Retina (tissue), 1 donor: ENCODE data around the gene ESRRA.
A peak's percentile ranks its signal among the peaks of the same experiment; 100 is the strongest.

Source experiments
- DNase-seq: peaks from one replicate; pipeline ENCODE4 v3.0.0-alpha.2; 2016

The ESRRA gene

DNA sequence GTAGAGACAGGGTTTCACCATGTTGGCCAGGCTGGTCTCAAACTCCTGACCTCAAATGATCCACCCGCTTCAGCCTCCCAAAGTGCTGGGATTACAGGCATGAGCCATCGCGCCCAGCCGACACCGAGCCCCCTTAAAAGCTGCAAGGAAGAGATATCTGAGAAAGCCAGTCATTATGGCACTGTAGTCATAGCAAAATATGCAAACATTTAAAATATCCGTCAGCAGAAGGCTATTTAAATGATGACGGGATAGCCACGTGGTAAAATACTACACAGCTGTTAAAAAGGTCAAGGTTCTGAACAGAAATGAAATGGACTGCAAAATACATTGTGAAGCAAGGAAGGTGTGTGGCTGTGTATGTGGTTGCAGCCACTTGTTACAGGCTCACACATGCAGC, 28.2 kb downstream of the ESRRA start:
- no peak for DNase-seq

DNA sequence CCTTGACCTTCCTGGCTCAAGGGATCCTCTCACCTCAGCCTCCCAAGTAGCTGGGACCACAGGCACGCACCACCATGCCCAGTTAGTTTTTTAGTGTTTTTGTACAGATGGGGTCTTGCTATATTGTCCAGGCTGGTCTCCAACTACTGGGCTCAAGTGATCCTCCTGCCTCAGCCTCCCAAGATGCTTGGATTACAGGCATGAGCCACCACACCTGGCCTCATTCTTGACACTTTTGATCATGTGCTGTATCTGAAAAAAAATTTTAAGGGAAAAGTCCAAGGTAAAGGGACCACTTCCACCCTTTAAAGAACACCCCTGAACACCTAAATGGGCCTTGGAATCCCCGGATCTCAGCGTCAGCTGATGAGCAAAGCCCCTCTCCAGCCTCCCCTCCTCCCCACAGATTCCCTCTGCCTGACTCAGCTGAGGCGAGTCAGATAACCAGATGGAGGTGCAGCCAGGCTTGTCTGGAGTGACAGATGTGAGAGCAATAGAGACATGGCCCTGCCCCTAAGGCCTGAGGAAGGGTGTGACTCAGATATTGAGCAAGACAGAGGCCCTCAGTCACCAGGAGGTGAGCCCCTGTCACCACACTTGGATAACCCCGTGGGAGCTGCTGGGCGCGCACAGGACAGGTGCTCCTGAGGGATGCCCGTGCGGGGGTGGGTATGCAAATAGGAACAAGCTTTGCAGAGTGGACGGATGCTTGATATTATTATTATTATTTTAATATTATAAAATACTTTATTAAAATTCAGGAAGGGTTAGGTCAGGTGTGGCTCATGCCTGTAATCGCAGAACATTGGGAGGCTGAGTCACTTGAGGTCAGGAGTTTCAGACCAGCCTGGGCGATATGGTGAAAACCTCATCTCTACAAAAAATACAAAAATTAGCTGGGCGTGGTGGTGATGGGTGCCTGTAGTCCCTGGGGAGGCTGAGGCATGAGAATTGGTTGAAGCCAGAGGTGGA, 29.7 kb downstream of the ESRRA start:
- DNase-seq: peak; percentile 48

DNA sequence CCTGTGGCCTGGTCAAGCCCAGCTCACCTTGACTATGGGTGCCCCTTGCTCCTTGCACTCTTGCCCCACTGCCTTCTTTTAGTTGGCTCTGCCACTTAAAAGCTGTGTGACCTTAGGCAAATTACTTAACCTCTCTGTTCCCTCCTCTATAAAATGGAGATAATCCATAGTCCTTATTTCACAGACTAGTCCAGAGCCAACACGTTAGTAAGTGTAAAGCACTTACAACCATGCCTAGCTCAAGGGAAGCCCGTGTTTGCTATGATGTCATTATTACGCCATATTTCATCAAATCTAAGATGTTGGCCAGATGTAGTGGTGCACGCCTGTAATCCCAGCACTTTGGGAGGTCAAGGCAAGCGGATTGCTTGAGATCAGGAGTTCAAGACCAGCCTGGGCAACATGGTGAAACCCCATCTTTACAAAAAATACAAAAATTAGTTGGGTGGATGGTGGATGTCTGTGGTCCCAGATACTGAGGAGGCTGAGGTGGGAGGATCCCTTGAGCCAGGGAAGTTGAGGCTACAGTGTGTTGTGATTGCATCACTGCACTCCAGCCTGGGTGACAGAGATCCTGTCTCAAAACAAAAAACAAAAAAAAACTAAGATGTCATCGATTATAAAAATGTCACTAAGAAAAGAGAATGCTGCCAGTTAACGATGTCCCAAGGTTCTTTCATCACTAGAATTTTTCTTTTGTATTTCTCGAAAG, 32.4 kb downstream of the ESRRA start:
- no peak for DNase-seq

DNA sequence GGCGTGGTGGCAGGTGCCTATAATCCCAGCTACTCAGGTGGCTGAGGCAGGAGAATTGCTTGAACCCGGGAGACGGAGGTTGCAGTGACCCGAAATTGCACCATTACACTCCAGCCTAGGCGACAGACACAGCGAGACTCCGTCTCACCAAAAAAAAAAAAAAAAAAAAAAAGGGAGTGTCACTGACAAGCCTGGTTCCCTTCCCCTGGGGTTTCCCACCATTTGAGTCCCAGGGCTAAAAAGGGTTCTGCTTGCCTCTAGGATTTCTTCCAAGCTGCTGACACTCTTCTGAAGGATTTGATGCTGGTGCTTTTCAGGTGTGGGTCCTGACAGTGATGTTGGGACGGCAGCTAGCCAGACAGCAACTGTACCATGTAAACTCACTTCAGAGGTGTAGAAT, 33.4 kb downstream of the ESRRA start:
- no peak for DNase-seq

DNA sequence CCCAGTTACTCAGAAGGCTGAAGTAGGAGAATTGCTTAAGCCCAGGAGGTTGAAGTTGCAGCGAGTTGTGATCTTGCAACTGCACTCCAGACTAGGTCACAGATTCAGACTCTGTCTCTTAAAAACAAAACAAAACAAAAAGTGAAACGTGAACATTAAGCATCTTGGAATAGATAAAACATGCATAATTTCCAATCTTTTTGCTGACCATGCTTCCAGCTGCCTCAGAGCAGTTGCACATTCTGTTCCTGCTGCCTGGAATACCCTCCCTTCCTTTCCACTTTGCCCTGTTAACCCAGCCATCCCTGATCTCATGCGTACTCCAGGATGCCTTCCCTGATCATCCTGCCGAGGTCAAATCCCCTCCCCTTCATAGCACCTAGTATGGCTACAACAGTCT, 34.0 kb downstream of the ESRRA start:
- no peak for DNase-seq

DNA sequence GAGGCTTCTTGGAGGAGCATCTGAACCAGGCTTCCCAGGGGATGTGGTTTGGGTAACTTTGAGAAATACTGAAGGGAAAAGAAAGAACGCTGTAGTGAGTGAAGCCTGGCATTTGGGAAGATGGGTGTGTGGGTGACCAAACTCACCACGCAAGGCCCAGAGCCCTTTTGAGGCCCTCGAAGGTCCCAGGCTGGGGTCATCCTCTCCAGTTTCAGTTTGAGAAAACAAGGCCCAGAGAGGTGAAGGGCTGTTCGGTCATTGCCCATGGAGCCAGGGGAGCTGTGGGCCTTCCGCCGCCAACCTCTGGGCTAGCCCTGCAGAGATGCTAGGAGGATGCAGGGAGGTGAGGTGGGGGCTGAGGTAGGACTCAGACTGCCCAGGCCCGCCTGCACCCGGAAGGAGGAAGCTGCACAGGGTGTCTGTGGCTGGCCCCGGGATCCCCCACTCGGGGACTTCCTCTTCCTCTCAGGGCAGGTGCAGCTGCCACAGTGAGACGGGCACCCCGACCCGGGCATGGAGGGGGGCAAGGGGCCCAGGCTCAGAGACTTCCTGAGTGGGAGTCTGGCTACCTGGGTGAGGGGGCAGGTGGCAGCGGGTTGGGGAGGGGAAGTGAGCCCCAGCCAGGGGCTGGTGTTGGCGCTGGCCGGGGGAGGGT, 34.6 kb downstream of the ESRRA start, which contains the start of gene CCDC88B:
Gene CCDC88B (plus strand): TSS at position 451 of the 655 bp plus-strand sequence. CDS start 63 bp downstream, at position 514.
- no peak for DNase-seq

DNA sequence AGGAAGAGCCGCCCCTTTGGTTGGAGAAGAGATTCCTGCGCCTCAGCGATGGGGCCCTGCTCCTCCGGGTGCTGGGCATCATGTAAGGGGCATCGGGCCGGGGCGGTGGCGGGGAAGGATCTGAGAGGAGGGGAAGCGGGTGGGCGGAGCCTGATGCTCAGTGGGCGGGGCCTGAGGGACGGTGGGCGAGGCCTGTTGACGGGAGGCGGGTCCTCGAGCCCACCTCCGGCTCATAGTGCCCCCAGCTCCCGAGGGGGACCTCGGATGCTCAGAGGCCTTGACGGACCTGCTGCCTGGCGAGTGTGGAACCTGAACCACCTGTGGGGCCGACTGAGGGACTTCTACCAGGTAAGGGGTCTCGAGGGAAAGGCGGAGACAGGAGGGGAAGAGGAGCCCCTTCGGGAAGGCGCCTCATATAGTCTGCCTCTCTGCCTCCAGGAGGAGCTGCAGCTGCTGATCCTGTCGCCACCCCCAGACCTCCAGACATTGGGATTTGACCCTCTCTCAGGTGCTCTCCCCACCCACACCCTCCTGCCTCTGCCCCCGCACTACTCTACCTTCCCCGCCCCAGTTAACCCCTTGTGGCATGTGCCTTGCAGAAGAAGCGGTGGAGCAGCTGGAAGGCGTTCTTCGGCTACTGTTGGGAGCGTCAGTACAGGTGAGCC, 35.5 kb downstream of the ESRRA start:
- DNase-seq: peak; percentile 53

DNA sequence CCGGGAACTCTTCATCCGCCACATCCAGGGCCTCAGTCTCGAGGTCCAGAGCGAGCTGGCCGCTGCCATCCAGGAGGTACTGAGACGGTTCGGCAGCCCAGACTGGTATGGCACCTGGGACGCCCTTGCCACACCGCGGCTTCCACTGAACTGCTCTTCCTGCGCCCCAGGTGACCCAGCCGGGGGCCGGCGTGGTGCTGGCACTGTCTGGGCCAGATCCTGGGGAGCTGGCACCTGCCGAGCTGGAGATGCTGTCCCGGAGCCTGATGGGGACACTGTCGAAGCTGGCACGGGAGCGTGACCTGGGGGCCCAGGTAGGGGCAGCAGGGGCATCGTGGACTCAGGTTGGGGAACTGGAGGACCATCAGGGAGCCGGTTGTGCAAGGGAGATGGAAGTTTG, 36.1 kb downstream of the ESRRA start:
- no peak for DNase-seq

DNA sequence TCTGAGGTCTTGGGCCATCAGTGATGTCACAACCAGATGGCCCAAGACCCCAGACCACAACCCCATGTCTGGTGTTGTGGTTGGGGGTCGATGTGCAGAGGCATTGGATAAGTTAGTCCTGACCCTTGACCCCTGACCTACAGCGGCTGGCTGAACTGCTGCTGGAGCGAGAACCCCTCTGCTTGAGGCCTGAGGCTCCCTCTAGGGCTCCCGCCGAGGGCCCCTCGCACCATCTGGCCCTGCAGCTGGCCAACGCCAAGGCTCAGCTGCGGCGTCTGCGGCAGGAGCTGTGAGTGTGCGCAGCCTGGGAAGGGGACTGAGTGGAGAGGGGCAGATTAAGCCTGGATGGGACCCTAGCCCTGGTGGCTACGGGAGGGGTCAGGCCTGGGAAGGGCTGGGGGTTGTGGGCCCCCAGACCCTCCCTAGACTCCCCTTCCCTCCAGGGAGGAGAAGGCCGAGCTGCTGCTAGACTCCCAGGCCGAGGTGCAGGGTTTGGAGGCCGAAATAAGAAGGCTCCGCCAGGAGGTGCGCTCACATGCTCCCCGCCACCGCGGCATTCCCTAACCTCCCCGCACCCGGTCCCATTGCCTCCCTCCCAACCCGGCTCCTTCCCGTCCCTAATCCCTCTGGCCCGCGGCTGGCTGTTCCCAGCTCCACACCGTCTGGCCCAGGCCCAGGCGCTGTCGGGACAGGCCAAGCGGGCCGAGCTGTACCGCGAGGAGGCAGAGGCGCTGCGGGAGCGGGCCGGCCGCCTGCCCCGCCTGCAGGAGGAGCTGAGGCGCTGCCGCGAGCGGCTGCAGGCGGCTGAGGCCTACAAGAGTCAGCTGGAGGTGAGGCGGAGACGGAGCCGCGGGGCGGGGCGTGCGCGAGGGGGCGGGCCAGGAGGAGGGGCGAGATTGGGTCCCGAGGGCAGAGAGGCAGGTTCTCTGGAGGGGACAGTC, 36.8 kb downstream of the ESRRA start:
- peak; percentile 81 for DNase-seq

DNA sequence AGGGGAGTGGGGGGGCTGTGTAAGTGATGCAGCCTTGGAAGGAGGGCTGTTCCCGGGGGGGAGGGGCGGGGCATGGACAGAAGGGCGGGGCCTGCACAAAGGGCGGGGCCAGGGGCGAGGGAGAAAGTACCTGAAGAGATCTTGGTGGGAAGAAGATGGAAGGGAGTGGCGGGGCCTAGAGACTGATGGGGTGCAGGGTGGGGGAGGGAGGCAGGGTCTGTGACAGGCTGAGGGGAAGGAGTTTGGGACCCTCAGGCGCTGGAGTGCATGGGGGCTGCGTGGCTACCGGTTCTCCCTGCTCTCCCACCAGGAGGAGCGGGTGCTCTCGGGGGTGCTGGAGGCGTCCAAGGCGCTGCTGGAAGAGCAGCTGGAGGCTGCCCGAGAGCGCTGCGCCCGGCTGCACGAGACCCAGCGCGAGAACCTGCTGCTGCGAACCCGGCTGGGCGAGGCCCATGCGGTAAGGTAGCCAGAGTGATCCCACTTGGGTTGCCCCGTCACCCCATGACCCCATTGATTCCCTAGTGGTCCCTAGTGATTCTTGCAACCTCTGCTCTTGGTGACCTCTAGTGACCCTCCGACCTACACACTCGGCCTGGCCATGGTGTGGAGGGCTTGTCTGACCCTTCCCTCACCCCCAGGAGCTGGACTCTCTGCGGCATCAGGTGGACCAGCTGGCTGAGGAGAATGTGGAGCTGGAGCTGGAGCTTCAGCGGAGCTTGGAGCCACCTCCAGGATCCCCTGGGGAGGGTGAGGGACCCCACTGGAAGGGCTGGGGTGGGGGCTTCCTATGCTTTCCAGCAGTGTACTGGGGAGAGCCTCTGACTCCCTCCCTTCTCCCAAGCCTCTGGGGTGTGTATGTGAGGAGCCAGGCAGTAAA, 37.8 kb downstream of the ESRRA start:
- peak; percentile 15 for DNase-seq

DNA sequence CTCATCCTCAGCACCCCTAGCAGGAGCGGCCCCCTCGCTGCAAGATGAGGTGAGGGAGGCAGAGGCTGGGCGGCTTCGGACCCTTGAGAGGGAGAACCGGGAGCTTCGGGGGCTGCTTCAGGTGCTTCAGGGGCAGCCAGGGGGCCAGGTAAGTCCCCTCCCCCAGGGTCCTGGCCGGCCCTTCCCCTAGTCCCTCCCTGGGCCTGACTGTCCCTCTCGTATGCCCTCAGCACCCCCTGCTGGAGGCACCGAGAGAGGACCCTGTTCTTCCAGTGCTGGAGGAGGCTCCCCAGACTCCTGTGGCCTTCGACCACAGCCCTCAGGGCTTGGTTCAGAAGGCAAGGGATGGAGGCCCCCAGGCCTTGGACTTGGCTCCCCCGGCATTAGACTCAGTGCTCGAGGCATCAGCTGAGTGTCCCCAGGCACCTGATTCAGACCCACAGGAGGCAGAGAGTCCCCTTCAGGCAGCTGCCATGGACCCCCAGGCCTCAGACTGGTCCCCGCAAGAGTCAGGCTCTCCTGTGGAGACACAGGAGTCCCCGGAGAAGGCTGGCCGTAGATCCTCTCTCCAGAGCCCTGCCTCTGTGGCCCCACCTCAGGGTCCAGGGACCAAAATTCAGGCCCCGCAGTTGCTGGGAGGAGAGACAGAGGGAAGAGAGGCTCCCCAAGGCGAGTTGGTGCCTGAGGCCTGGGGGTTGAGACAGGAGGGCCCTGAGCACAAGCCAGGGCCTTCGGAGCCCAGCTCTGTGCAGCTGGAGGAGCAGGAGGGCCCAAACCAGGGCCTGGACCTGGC, 38.6 kb downstream of the ESRRA start:
- DNase-seq: no peak

DNA sequence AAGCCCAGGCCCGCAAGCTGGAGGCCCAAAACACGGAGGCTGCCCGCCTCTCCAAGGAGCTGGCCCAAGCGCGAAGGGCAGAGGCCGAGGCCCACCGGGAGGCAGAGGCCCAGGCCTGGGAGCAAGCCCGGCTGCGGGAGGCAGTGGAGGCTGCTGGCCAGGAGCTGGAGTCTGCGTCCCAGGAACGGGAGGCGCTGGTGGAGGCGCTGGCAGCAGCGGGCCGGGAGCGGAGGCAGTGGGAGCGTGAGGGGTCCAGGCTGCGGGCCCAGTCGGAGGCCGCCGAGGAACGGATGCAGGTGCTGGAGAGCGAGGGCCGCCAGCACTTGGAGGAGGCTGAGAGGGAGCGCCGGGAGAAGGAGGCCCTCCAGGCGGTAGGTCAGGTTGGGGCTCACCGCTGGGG, 39.5 kb downstream of the ESRRA start:
- DNase-seq: no peak

DNA sequence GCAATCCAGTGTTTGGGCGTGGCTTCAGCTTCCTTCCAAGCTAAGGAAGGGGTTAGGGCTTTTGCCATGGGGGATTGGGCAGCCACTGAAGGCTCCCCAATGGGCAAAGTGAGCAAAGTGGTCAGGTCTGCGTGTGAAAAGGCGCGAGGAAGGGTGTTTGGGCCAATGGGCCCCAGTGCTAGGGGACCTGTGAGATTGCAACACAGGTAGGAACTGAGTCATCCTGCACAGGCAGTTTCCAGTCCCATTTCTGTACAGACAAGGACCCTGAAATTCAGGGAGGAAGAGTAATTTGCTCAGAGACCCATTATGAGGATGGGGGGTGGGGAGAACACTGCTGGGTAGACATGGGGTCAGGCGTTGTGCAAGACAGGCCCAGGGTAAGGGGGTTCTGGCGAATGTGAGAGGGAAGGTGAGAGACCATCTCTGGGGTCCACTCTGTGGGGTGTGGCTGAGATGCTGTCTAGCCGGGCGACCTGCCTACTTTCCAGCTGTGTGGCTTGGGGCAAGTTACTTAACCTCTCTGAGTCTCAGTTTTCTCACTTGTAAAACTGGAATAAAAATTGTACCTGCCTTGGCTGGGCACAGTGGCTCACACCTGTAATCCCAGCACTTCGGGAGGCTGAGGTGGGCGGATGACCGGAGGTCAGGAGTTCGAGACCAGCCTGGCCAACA, 42.0 kb downstream of the ESRRA start:
- no peak for DNase-seq

DNA sequence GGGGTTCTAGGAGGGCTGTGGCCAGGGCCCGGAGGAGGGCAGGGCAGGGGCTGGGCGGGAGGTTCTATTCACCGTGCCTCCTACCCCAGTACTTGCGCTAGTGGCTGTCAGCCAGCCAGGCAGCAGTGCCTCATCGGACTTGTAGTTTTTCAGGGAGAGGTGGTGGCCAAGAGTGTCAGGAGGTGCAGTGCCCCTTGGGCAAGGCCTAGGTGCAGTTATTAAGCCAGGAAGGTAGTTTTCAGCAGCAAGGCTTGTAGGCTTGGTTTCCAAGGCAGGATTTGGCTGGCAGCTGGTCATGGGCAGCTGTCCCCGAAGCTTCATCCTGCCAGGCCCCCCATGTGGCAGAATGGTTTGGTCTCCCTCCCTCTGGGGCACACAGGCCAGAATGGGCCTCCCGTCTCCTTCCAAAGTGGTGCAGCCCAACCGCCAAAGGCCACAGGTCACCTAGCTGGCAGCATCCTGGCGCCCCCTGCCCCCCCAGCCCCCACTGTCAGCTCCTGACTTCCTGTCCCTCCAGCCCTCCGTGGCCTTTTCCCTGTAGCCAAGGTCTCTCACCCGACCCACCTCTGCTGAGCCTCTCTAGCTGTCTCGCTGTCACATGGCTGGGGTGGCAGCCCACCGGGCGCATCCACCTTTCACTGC, 43.2 kb downstream of the ESRRA start:
- DNase-seq: no peak

DNA sequence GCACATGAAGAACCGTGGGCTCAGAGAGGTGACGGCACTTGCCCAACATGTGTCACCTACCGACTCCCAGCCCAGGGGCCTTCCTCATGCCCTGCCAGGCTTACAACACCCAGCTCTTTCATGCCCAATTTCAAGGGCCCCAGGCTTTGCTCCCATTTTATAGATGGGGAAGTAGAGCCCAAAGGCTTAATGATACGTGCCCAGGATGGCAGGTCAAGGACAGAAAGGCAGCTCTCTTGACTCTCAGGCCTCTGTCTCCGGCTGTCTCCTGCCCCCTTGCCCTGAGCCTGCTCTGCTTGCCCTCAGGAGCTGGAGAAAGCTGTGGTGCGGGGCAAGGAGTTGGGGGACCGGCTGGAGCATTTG, 43.7 kb downstream of the ESRRA start:
- DNase-seq: no peak

DNA sequence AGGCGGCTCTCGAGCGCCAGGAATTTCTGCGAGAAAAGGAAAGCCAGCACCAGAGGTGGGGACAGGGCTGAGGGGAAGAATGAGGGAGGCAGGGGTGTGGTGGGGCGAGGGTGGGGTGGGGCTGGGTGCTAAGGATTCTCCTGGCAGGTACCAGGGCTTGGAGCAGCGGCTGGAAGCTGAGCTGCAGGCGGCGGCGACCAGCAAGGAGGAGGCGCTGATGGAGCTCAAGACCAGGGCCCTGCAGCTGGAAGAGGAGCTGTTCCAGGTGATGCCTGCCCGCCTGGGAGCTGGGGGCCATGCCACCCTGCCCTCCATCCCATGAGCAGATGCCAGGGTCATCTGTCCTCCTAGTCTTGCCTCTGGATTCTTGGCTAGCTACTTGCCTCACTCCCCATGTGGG, 44.1 kb downstream of the ESRRA start:
- no peak for DNase-seq

DNA sequence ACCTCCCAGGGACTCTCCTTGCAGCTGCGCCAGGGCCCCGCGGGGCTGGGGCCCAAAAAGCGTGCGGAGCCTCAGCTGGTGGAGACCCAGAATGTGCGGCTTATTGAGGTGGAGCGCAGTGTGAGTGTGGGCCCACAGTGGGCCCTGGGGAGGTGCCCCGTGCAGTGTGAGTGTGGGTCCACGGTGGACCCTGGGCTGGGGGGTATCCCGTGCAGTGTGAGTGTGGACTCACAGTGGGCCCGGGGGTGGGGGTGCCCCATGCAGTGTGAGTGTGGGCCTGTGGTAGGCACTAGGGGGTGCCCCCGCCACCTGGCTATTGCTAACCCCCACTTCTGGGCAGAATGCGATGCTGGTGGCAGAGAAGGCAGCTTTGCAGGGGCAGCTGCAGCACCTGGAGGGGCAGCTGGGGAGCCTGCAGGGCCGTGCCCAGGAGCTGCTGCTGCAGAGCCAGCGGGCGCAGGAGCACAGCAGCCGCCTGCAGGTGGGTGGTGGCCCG, 45.9 kb downstream of the ESRRA start:
- DNase-seq: no peak
